Endothelial cell of hepatic sinusoid (primary cell): Measurements from ENCODE around the gene IPO4.

ENCODE experiments used
- in situ Hi-C: cut with HindIII; loops from 2 replicates; pipeline ENCODE4 v1.10.0; 2017; ENCODE audit warnings: low sequenced_read_pairs

The IPO4 gene

DNA sequence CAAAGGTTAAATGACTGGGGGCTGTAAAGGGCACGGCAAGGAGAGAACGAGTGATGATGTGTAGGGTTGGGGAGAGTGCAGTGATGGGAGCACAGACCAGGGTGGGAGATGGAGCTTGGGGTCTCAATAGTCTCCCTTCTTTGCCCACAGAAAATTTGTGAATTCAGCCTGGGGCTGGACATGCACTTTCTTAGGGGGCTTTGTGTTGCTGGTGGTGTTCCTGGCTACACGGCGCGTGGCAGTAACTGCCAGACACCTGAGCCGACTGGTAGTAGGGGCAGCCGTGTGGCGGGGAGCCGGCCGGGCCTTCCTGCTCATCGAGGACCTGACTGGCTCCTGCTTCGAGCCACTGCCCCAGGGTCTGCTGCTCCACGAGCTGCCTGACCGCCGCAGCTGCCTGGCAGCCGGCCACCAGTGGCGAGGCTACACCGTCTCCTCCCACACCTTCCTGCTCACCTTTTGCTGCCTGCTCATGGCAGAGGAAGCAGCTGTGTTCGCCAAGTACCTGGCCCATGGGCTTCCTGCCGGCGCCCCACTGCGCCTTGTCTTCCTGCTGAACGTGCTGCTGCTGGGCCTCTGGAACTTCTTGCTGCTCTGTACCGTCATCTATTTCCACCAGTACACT is 56.4 kb downstream of the IPO4 start:
- in situ Hi-C loops, result no loop called here

DNA sequence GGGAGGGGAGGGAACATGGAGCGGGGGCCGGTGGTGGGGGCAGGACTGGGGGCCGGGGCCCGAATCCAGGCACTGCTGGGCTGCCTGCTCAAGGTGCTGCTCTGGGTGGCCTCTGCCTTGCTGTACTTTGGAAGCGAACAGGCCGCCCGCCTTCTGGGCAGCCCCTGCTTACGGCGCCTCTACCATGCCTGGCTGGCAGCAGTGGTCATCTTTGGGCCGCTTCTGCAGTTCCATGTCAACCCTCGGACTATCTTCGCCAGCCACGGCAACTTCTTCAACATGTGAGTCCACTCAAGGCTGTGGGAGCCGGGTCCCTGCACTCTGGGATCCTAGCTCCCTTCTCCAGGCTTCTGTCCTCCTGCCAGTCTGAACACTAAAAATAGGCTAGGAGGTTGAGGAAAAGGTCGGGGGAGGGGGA is 57.1 kb downstream of the IPO4 start:
- in situ Hi-C loops, result no loop called here

DNA sequence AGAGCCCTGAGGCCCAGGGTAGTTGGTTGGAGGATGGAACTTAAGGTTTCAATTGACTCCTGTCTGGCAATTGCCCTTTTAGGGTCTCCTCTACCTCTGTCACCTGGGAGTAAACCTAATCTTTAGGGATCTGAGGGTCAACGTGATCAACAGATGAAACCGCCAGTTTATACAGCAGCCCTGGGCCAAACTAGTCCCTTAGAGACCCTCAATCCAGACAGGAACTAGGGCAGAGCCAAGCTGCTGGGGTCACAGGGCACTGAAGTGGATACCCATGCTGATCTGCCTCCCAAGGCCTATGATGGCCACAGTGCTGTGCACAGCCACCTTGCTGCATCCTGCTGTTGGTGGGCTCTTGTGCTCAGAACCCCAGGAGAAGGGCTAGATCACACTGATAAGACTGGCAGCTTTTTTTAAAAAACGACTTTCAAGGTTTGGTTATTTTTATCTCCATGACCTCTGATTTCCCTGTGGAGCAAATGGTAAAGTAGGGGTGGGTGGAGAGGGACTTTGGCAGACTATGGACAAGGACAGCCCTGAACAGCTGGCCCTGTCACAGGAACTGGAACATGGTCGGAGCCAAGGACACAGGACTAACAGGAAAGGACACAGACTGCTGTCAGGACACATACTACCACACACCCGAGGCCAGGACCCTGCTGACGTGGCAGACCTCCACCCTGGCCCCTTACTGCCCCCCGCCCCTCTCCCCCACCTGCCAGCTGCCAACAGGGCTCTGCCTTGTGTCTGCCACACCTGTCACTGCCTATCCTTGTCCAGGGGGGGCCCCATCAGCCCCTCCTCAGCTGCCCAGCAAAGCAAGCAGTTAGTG is 57.7 kb downstream of the IPO4 start:
- in situ Hi-C loops, result no loop called here

DNA sequence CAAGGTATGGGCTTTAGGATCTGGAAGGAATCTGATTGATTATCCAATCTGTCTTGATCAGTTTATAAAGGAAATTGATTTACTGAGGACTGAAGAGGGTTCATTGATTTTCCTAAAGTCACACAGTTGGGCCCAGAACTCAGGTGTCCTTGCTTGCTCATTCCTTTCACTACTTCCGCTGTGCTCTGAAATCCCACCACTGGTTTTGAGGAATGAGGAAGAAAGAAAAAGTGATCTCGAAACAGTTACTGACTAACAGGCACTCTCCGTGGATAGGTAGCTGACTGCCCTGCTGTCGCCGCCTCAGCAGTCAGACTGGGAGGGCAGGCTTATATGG is 58.3 kb downstream of the IPO4 start, which contains the start of gene FITM1:
FITM1 (plus strand) TSS at position 280 of the 337 bp plus-strand sequence. CDS start 905 bp downstream, outside the sequence.
- in situ Hi-C loops, result no loop called here
